ENCODE data around the gene SLC6A6. TPM values are rescaled to one million over a fixed set of nuclear protein-coding genes. Genes with fewer than 3 reads are reported as not detected.

The SLC6A6 gene
- total RNA-seq, 2 donors from 2014 or later: 4.9 to 5.7 TPM

GRCh38 chr3:14425581-14426304, 23.3 kb downstream of the SLC6A6 start:
- DNase-seq: peak in 1 of 4 donors; percentile 53
- Histone ChIP-seq H3K9me3 (no peaks in the 10 kb centered on the region), H3K4me3 (no peak overlapping the region), H3K27ac (no peak overlapping the region), H3K4me1 (peaks cover 16% of the 10 kb centered on the region), H3K36me3 (replicated peaks in 1 of 2; ENCODE audit: insufficient read depth in 1 of 2, low read depth in 2 of 2) (no peaks in the 10 kb centered on the region), H3K27me3 (peaks cover 0 to 20% of the 10 kb centered on the region in 2 donors)
- WGBS, 2 donors: 72 to 74% methylated on average over 16 of the region's 16 CpGs
- TF ChIP-seq CTCF (IDR thresholded peaks at IDR 0.05): peak in 1 of 7 experiments; percentile 13
- TF ChIP-seq POLR2A (IDR thresholded peaks at IDR 0.05): no peak
- intact Hi-C loops (cut with DNase I): no loop called here
- ATAC-seq: no peak

GRCh38 chr3:14426305-14426620, 23.9 kb downstream of the SLC6A6 start:
- no peaks in the 10 kb centered on the region for H3K36me3 ChIP-seq (replicated peaks in 1 of 2; ENCODE audit: insufficient read depth in 1 of 2, low read depth in 2 of 2)
- no peak overlapping the region for H3K4me3 ChIP-seq
- peaks cover 11% of the 10 kb centered on the region for H3K4me1 ChIP-seq
- intact Hi-C loops (cut with DNase I): no loop called here
- H3K27ac ChIP-seq: no peak overlapping the region
- no peaks in the 10 kb centered on the region for H3K9me3 ChIP-seq
- 63 to 77% methylated on average over 5 of the region's 5 CpGs for WGBS, 2 donors
- peaks cover 0 to 18% of the 10 kb centered on the region in 2 donors for H3K27me3 ChIP-seq
- TF ChIP-seq POLR2A (IDR thresholded peaks at IDR 0.05) (no peak), CTCF (IDR thresholded peaks at IDR 0.05) (no peak)
- no peak for ATAC-seq
- no peak for DNase-seq

GRCh38 chr3:14428087-14429033, 26.0 kb downstream of the SLC6A6 start:
- DNase-seq: no peak
- H3K4me1 ChIP-seq: peaks cover 18% of the 10 kb centered on the region
- intact Hi-C loops (cut with DNase I): no loop called here

GRCh38 chr3:14429237-14429636, 26.8 kb downstream of the SLC6A6 start:
- no peak for TF ChIP-seq POLR2A (IDR thresholded peaks at IDR 0.05)
- no peak for TF ChIP-seq CTCF (IDR thresholded peaks at IDR 0.05)
- intact Hi-C loops (cut with DNase I): no loop called here
- peak overlapping the region in 1 of 4 donors; percentile 28 for H3K27ac ChIP-seq
- peak in 1 of 4 donors; percentile 57 for DNase-seq
- no peak overlapping the region for H3K4me3 ChIP-seq
- no peaks in the 10 kb centered on the region for H3K9me3 ChIP-seq
- WGBS, 2 donors: 75 to 93% methylated on average over 3 to 5 of the region's 5 CpGs
- H3K27me3 ChIP-seq: no peaks in the 10 kb centered on the region
- H3K4me1 ChIP-seq: peaks cover 22% of the 10 kb centered on the region
- H3K36me3 ChIP-seq (replicated peaks in 1 of 2; ENCODE audit: insufficient read depth in 1 of 2, low read depth in 2 of 2): no peaks in the 10 kb centered on the region
- no peak for ATAC-seq

More at GRCh38 chr3:14428087-14429033, 26.0 kb downstream of the SLC6A6 start:
- 62 to 87% methylated on average over 3 to 7 of the region's 7 CpGs for whole genome bisulfite sequencing, 2 donors
- Histone ChIP-seq H3K9me3 (no peaks in the 10 kb centered on the region), H3K4me3 (no peak overlapping the region), H3K36me3 (replicated peaks in 1 of 2; ENCODE audit: insufficient read depth in 1 of 2, low read depth in 2 of 2) (no peaks in the 10 kb centered on the region), H3K27me3 (peaks cover 0 to 5% of the 10 kb centered on the region in 2 donors), H3K27ac (no peak overlapping the region)
- no peak for ATAC-seq
- no peak for TF ChIP-seq CTCF (IDR thresholded peaks at IDR 0.05)
- no peak for TF ChIP-seq POLR2A (IDR thresholded peaks at IDR 0.05)

All from body of pancreas (tissue), 4 donors.